Parathyroid adenoma (tissue), 2 donors: Measurements from ENCODE around the gene TMEM131L.
A peak's percentile ranks its signal among the peaks of the same experiment; 100 is the strongest.

ENCODE experiments used
- H2AFZ ChIP-seq: fragments of 300-600 bp; sonication (generic); one replicate; pipeline ENCODE4 v1.7.0; 2017; ENCODE audit warnings: antibody characterized with exemption, mild to moderate bottlenecking
- H3K27ac ChIP-seq: fragments of 300-600 bp; sonication (generic); one replicate; pipeline ENCODE4 v1.7.0; 2017
- H3K27me3 ChIP-seq: fragments of 300-600 bp; sonication (generic); one replicate; pipeline ENCODE4 v1.7.0; 2017; ENCODE audit warnings: low read length; ENCODE audit not compliant: control insufficient read depth, insufficient read depth
- H3K36me3 ChIP-seq: fragments of 300-600 bp; sonication (generic); one replicate; pipeline ENCODE4 v1.7.0; 2017; ENCODE audit warnings: low read length; ENCODE audit not compliant: control insufficient read depth, insufficient read depth
- H3K4me1 ChIP-seq: fragments of 300-600 bp; sonication (generic); one replicate; pipeline ENCODE4 v1.7.0; 2017; ENCODE audit warnings: control low read depth
- H3K4me2 ChIP-seq: fragments of 300-600 bp; sonication (generic); one replicate; pipeline ENCODE4 v1.7.0; 2017; ENCODE audit warnings: low read length
- H3K4me3 ChIP-seq: fragments of 300-600 bp; sonication (generic); one replicate; pipeline ENCODE4 v1.7.0; 2017; ENCODE audit warnings: low read depth, low read length
- H3K79me2 ChIP-seq: fragments of 300-600 bp; sonication (generic); one replicate; pipeline ENCODE4 v1.7.0; 2017; ENCODE audit warnings: control low read depth
- H3K9ac ChIP-seq: fragments of 300-600 bp; sonication (generic); one replicate; pipeline ENCODE4 v1.7.0; 2017; ENCODE audit warnings: mild to moderate bottlenecking
- H3K9me3 ChIP-seq: fragments of 300-600 bp; sonication (generic); one replicate; pipeline ENCODE4 v1.7.0; 2017; ENCODE audit warnings: low read length; ENCODE audit not compliant: control insufficient read depth
- TF ChIP-seq, protein P1 (sequence below): fragments of 300-600 bp; sonication (generic); IDR thresholded peaks from one replicate; pipeline ENCODE4 v1.7.0; 2017; ENCODE audit warnings: antibody characterized with exemption, mild to moderate bottlenecking
- donor health status: primary hyperparathyroidism.

The TMEM131L gene

GRCh38 chr4:153464068-153464467 is 2.1 kb upstream of the TMEM131L start:
- no peak overlapping the region for H3K4me3 ChIP-seq
- no peaks in the 10 kb centered on the region for H3K9me3 ChIP-seq
- H3K36me3 ChIP-seq, result no peaks in the 10 kb centered on the region
- no peak overlapping the region for H3K9ac ChIP-seq
- TF ChIP-seq, protein P1, sequence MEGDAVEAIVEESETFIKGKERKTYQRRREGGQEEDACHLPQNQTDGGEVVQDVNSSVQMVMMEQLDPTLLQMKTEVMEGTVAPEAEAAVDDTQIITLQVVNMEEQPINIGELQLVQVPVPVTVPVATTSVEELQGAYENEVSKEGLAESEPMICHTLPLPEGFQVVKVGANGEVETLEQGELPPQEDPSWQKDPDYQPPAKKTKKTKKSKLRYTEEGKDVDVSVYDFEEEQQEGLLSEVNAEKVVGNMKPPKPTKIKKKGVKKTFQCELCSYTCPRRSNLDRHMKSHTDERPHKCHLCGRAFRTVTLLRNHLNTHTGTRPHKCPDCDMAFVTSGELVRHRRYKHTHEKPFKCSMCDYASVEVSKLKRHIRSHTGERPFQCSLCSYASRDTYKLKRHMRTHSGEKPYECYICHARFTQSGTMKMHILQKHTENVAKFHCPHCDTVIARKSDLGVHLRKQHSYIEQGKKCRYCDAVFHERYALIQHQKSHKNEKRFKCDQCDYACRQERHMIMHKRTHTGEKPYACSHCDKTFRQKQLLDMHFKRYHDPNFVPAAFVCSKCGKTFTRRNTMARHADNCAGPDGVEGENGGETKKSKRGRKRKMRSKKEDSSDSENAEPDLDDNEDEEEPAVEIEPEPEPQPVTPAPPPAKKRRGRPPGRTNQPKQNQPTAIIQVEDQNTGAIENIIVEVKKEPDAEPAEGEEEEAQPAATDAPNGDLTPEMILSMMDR, result no peak
- no peak overlapping the region for H3K4me2 ChIP-seq
- H2AFZ ChIP-seq, result no peak overlapping the region
- no peaks in the 10 kb centered on the region for H3K79me2 ChIP-seq
- H3K27me3 ChIP-seq, result no peaks in the 10 kb centered on the region
- H3K27ac ChIP-seq, result no peak overlapping the region
- peaks cover 2% of the 10 kb centered on the region for H3K4me1 ChIP-seq

DNA sequence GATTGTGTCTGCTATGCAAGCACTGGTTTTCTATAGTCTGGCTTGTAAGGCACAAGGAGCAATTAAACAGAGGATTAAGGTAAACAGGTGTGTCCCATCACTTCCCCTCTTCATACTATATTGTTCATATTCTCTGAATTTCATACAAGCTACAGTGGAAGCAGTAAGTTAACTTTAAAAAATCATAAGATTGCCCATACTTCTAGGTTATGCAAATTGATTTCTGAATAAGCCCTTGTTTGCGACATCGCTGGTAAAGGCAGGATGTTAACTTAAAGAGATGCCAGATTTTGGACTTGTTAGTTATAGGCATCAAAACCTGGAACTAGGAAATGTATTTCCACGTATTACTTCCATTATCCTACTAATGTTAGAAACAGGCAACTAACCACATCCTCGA is 1.0 kb upstream of the TMEM131L start:
- no peaks in the 10 kb centered on the region for H3K27me3 ChIP-seq
- H3K4me3 ChIP-seq, result peak overlapping the region; percentile 73
- no peaks in the 10 kb centered on the region for H3K9me3 ChIP-seq
- peak overlapping the region; percentile 86 for H3K4me2 ChIP-seq
- H2AFZ ChIP-seq, result peak overlapping the region; percentile 96
- H3K36me3 ChIP-seq, result no peaks in the 10 kb centered on the region
- H3K79me2 ChIP-seq, result no peaks in the 10 kb centered on the region
- TF ChIP-seq, protein P1, result no peak
- H3K9ac ChIP-seq, result no peak overlapping the region
- H3K27ac ChIP-seq, result peak overlapping the region; percentile 63
- peaks cover 2% of the 10 kb centered on the region for H3K4me1 ChIP-seq

DNA sequence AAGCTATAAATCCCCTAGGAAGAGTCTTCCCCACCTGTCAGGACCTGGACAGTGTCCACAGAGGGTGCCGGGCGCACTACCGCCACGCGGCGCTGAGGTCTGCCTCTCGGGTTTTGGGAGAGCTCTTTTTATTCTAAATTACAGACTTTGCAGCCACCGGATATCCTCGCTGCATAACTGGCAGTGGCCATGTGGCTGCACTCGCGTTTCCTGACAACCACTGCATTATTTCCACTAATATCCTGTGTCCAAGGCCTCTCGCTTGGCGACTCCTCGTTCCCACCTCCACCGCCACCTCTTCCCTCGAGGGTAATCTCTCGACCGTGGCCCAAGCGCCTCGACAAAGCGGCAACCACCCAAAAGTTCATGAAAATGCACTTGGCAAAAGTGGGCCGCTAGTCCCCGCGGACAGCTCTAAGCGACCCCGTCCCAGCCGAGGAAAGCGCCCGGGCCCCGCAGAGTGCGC is 512 bp upstream of the TMEM131L start:
- peaks cover 2% of the 10 kb centered on the region for H3K4me1 ChIP-seq
- TF ChIP-seq, protein P1, result no peak
- no peaks in the 10 kb centered on the region for H3K9me3 ChIP-seq
- H3K9ac ChIP-seq, result no peak overlapping the region
- no peaks in the 10 kb centered on the region for H3K79me2 ChIP-seq
- peak overlapping the region; percentile 96 for H2AFZ ChIP-seq
- peak overlapping the region; percentile 63 for H3K27ac ChIP-seq
- peak overlapping the region; percentile 73 for H3K4me3 ChIP-seq
- peak overlapping the region; percentile 86 for H3K4me2 ChIP-seq
- H3K27me3 ChIP-seq, result no peaks in the 10 kb centered on the region
- H3K36me3 ChIP-seq, result no peaks in the 10 kb centered on the region

- H3K4me3 ChIP-seq, result peak overlapping the region; percentile 70
- no peak overlapping the region for H3K27ac ChIP-seq
- H3K79me2 ChIP-seq, result no peaks in the 10 kb centered on the region
- TF ChIP-seq, protein P1, result no peak
- H3K4me1 ChIP-seq, result peaks cover 2% of the 10 kb centered on the region
- H2AFZ ChIP-seq, result peak overlapping the region; percentile 85
- H3K4me2 ChIP-seq, result peak overlapping the region; percentile 89
- no peaks in the 10 kb centered on the region for H3K27me3 ChIP-seq
- no peak overlapping the region for H3K9ac ChIP-seq
- no peaks in the 10 kb centered on the region for H3K36me3 ChIP-seq
- H3K9me3 ChIP-seq, result no peaks in the 10 kb centered on the region
Observed at GRCh38 chr4:153466949-153467896, 1.1 kb downstream of the TMEM131L start.
